HG02981 (cell line): ENCODE results near the gene ELP6.
"Not testable (repeated sequence)": the region's sequence is repeated elsewhere in the genome, so short reads cannot be mapped to it uniquely, and the experiment has no call there.

Experiments
- ATAC-seq: cut with Tn5 transposase; IDR thresholded peaks from one replicate; pipeline ENCODE4 v1.9.1; 2021; ENCODE audit warnings: mild to moderate bottlenecking, moderate library complexity; ENCODE audit not compliant: unreplicated experiment

Gene ELP6

GRCh38 chr3:47469616-47470015 lies 43.9 kb downstream of the ELP6 start:
- ATAC-seq, result no peak

DNA sequence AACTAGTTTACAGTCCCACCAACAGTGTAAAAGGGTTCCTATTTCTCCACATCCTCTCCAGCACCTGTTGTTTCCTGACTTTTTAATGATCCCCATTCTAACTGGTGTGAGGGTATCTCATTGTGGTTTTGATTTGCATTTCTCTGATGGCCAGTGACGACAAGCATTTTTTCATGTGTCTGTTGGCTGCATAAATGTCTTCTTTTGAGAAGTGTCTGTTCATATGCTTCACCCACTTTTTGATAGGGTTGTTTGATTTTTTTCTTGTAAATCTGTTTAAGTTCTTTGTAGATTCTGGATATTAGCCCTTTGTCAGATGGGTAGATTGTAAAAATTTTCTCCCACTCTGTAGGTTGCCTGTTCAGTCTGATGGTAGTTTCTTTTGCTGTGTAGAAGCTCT lies 45.2 kb downstream of the ELP6 start:
- not testable (repeated sequence) for ATAC-seq

DNA sequence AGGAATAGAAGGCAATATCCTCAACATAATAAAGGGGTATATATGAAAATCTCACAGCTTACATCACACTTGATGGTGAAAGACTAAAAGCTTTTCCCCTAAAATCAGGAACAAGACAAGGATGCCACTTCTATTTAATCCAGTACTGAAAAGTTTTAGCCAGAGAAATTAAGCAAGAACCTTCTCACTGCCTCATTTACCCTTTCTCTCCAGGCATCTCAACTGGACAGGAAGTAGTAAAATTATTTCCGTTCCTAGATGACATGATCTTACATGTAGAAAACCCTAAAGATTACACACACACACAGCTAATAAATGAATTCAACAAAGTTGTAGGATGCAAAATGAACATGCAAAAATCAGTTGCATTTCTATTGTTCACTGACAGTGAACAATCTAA lies 48.9 kb downstream of the ELP6 start:
- no peak for ATAC-seq

GRCh38 chr3:47459534-47460085 lies 53.9 kb downstream of the ELP6 start:
- not testable (repeated sequence) for ATAC-seq

DNA sequence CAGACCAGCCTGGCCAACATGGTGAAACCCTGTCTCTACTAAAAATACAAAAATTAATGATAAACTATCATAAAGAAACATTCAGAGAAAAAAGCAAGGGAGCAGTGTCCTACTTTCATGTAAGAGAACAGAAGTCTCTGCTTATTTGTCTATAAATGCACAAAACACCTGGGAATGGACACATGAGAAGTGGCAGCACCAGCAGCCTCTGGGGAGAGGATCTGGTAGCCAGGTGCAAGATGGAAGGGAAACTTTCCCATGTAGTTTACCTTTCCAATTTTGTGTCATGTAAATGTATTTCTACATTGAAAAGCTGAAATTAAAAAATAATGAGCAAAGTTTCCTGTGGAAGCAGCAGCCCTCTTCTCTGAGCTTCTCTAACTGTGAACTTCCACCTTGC lies 56.5 kb downstream of the ELP6 start:
- no peak for ATAC-seq

- ATAC-seq, result no peak
Observed at GRCh38 chr3:47455806-47456452, 57.6 kb downstream of the ELP6 start.

DNA sequence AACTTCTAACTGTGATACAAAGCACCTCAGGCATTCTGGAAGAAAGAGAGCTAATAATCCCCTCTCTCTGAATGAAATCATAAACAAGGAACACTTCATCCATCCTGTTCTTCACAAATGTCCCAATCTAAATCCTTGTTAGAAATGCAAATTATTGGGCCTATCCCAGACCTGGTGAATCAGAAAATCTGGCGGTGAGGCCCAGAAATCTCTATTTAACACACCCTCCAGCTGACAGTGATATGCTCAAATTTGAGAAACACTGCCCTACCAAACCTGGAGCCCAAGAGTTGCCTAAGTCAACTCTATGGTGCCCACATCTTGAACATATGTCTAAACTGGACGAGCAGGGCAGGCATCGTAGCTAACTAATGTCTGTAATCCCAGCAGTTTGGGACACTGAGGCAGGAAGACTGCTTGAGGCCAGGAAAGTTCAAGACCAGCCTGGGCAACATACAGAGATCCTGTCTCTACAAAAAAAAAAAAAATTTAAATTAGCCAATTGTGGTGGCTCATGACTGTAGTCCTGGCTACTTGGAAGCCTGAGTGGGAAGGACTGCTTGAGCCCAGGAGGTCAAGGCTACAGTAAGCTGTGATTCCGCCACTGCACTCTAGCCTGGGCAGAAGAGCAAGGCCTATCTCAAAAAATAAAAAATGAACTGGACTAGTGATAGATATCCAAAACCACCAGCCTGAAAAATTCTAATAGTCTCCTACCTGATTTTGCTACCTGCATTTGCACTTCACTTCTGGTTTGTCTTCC lies 60.9 kb downstream of the ELP6 start:
- no peak for ATAC-seq
